ENCODE results near the gene LATS1.
"Not testable (repeated sequence)": the region's sequence is repeated elsewhere in the genome, so short reads cannot be mapped to it uniquely, and the experiment has no call there.

Gene LATS1

GRCh38 chr6:149728499-149729234 lies 10.8 kb upstream of the LATS1 start:
- DNase-seq: no peak

- DNase-seq: no peak
Measured at GRCh38 chr6:149727793-149728498, 10.0 kb upstream of the LATS1 start.

- no peak for DNase-seq
Measured at GRCh38 chr6:149725785-149726184, 7.9 kb upstream of the LATS1 start.

- DNase-seq: no peak
Measured at GRCh38 chr6:149723771-149724417, 6.0 kb upstream of the LATS1 start.

- no peak for DNase-seq
Measured at GRCh38 chr6:149723262-149723661, 5.4 kb upstream of the LATS1 start.

GRCh38 chr6:149719531-149719930 lies 1.6 kb upstream of the LATS1 start:
- DNase-seq: no peak

- no peak for DNase-seq
Measured at GRCh38 chr6:149717255-149717587, 680 bp downstream of the LATS1 start.

GRCh38 chr6:149716181-149716963 lies 1.5 kb downstream of the LATS1 start:
- no peak for DNase-seq

GRCh38 chr6:149714442-149714841 lies 3.5 kb downstream of the LATS1 start:
- DNase-seq: no peak

GRCh38 chr6:149711711-149712110 lies 6.2 kb downstream of the LATS1 start:
- no peak for DNase-seq

GRCh38 chr6:149701714-149702113 lies 16.2 kb downstream of the LATS1 start:
- no peak for DNase-seq

GRCh38 chr6:149699150-149699549 lies 18.8 kb downstream of the LATS1 start:
- DNase-seq: no peak

- DNase-seq: no peak
Measured at GRCh38 chr6:149698175-149698574, 19.7 kb downstream of the LATS1 start.

- DNase-seq: no peak
Measured at GRCh38 chr6:149696901-149697300, 21.0 kb downstream of the LATS1 start.

GRCh38 chr6:149694921-149695320 lies 23.0 kb downstream of the LATS1 start:
- DNase-seq: no peak

- no peak for DNase-seq
Measured at GRCh38 chr6:149691201-149691600, 26.7 kb downstream of the LATS1 start.

- no peak for DNase-seq
Measured at GRCh38 chr6:149686230-149686629, 31.7 kb downstream of the LATS1 start.

- DNase-seq: no peak
Measured at GRCh38 chr6:149683256-149683859, 34.5 kb downstream of the LATS1 start.

- DNase-seq: not testable (repeated sequence)
Measured at GRCh38 chr6:149681845-149682244, 36.1 kb downstream of the LATS1 start.

GRCh38 chr6:149681209-149681608 lies 36.7 kb downstream of the LATS1 start:
- no peak for DNase-seq

- no peak for DNase-seq
Measured at GRCh38 chr6:149680503-149680902, 37.4 kb downstream of the LATS1 start.

GRCh38 chr6:149672265-149672664 lies 45.6 kb downstream of the LATS1 start:
- DNase-seq: not testable (repeated sequence)

GRCh38 chr6:149660028-149660427 lies 57.9 kb downstream of the LATS1 start:
- no peak for DNase-seq
